Measurements from ENCODE around the gene BMPR1A.

DNA sequence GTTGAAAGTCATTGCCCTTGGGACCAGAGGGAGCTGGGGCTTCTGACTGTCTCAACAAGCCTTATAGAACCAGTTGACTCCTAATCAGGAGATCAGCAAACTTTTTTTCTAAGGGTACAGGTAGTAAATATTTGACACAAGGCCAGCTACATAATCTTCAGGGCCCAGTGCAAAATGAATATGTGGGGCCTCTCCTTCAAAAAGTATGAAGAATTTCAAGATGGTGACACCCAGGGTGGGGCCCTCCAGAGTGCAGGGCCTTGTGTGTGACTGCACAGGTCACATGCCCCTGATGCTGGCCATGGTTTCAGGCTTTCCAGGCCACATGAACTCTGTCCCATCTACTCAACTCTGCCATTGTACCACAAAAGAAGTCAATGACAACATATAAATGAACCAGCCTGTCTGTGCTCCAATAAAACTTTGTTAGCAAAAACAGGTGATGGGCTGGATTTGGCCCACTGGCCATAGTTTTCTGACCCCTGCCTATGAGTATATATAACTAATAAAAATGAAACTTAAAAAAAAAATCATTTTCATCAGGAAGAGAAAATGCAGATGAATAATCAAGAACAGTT is 194.9 kb downstream of the BMPR1A start:
- TF ChIP-seq YY1 (IDR thresholded peaks at IDR 0.05; ENCODE audit: extremely low read depth, insufficient replicate concordance, low read depth, low read length) (no peak), POLR2AphosphoS5 (IDR thresholded peaks at IDR 0.05; ENCODE audit: low read depth, low read length) (no peak), JUND (IDR thresholded peaks at IDR 0.05) (no peak), SIN3A (IDR thresholded peaks at IDR 0.05; ENCODE audit: low read depth) (no peak), TCF7L2 (IDR thresholded peaks at IDR 0.05; ENCODE audit: borderline replicate concordance, extremely low read depth, insufficient read depth, insufficient read length) (no peak), EZH2 (IDR thresholded peaks at IDR 0.05) (no peak)
- TF ChIP-seq, protein P1, sequence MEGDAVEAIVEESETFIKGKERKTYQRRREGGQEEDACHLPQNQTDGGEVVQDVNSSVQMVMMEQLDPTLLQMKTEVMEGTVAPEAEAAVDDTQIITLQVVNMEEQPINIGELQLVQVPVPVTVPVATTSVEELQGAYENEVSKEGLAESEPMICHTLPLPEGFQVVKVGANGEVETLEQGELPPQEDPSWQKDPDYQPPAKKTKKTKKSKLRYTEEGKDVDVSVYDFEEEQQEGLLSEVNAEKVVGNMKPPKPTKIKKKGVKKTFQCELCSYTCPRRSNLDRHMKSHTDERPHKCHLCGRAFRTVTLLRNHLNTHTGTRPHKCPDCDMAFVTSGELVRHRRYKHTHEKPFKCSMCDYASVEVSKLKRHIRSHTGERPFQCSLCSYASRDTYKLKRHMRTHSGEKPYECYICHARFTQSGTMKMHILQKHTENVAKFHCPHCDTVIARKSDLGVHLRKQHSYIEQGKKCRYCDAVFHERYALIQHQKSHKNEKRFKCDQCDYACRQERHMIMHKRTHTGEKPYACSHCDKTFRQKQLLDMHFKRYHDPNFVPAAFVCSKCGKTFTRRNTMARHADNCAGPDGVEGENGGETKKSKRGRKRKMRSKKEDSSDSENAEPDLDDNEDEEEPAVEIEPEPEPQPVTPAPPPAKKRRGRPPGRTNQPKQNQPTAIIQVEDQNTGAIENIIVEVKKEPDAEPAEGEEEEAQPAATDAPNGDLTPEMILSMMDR (IDR thresholded peaks at IDR 0.05 in 2 of 3, conservative IDR thresholded peaks at IDR 0.05 in 1 of 3; ENCODE audit: borderline replicate concordance in 1 of 3, insufficient read depth in 1 of 3, low read depth in 2 of 3, low read length in 2 of 3) = no peak
